ENCODE measurements around the gene FBXL16.

- TF ChIP-seq YY1 (IDR thresholded peaks at IDR 0.05) (no peak), MAX (IDR thresholded peaks at IDR 0.05) (no peak)
Observed at GRCh38 chr16:654034-654433, 51.6 kb downstream of the FBXL16 start.

All from liver (tissue), 1 donor.